Muscle layer of duodenum (tissue), 2 donors: Measurements from ENCODE around the gene VPS26A.

Experiments used
- H3K27ac ChIP-seq: one replicate; pipeline ENCODE4 v1.7.0; 2013; ENCODE audit warnings: mild to moderate bottlenecking, low read length
- H3K27me3 ChIP-seq: one replicate; pipeline ENCODE4 v1.7.0; 2013; ENCODE audit warnings: low read depth, mild to moderate bottlenecking, control low read depth, low read length
- H3K36me3 ChIP-seq, 2 donors: one replicate each; pipeline ENCODE4 v1.7.0; 2013; ENCODE audit warnings: low read length in 2 of 2, control low read depth in 1 of 2, mild to moderate bottlenecking in 1 of 2; ENCODE audit not compliant: insufficient read depth in 2 of 2, control insufficient read depth in 1 of 2
- H3K4me1 ChIP-seq, 2 donors: one replicate each; pipeline ENCODE4 v1.7.0; 2013; ENCODE audit warnings: low read length in 2 of 2, mild to moderate bottlenecking in 2 of 2, control low read depth in 1 of 2, moderate library complexity in 1 of 2; ENCODE audit not compliant: insufficient read depth in 2 of 2, control insufficient read depth in 1 of 2
- H3K4me3 ChIP-seq, 2 donors: one replicate each; pipeline ENCODE4 v1.7.0; 2013; ENCODE audit warnings: low read length in 2 of 2, low read depth in 1 of 2, mild to moderate bottlenecking in 1 of 2
- H3K9me3 ChIP-seq, 2 donors: one replicate each; pipeline ENCODE4 v1.7.0; 2013; ENCODE audit warnings: low read length in 2 of 2, control low read depth in 1 of 2, mild to moderate bottlenecking in 1 of 2; ENCODE audit not compliant: control insufficient read depth in 1 of 2
- donor health status: healthy.

Gene VPS26A

GRCh38 chr10:69211104-69211503 lies 87.1 kb downstream of the VPS26A start:
- Histone ChIP-seq H3K9me3 (no peaks in the 10 kb centered on the region), H3K4me3 (no peak overlapping the region), H3K27ac (no peak overlapping the region), H3K4me1 (no peaks in the 10 kb centered on the region), H3K36me3 (peaks cover 25 to 38% of the 10 kb centered on the region in 2 donors), H3K27me3 (no peaks in the 10 kb centered on the region)

DNA sequence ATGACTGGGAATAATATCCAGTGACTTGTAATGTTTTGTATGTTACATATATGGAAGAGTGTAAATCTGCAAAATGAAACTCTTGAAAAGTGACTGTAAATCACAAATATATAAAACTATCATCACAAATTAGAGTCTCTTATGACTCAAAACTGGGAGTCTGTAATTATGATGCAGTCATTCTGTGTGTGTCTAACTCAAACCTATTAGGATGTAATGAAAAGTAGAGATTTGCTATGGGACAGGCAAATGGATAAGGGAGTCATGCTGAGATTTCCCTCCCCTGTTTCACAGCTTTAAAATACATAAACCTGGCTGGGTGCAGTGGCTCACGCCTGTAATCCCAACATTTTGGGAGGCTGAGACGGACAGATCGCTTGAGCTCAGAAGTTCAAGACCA lies 87.5 kb downstream of the VPS26A start:
- Histone ChIP-seq H3K4me1 (no peaks in the 10 kb centered on the region), H3K36me3 (peaks cover 21 to 34% of the 10 kb centered on the region in 2 donors)

GRCh38 chr10:69213591-69214311 lies 89.8 kb downstream of the VPS26A start:
- Histone ChIP-seq H3K9me3 (no peaks in the 10 kb centered on the region), H3K27ac (no peak overlapping the region)

More for the DNA sequence above, 87.5 kb downstream of the VPS26A start:
- H3K4me3 ChIP-seq: no peak overlapping the region
- no peak overlapping the region for H3K27ac ChIP-seq
- H3K27me3 ChIP-seq: no peaks in the 10 kb centered on the region
- no peaks in the 10 kb centered on the region for H3K9me3 ChIP-seq

DNA sequence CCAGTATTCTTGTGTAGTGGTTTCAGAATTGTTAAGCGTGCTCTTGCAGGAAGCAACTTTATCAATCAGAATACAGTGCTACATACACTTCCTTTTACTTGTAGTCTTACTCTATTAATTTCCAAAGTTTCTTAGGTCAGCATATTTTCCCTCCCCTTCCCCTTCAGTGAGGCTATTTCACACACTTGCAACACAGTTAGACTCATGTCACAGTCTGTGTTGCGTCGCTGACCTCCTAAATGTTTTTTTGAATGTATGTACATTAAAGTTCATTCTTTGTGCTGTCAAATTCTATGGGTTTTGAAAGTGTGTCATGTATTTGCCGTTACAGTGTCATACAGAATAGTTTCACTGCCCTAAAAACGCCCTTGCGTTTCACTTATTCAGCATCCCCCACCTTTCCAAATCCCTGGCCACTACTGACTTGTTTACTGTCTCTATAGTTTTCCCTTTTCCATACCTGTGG lies 90.7 kb downstream of the VPS26A start:
- Histone ChIP-seq H3K27me3 (no peaks in the 10 kb centered on the region), H3K4me1 (no peaks in the 10 kb centered on the region), H3K36me3 (peaks cover 0 to 2% of the 10 kb centered on the region in 2 donors), H3K27ac (no peak overlapping the region), H3K4me3 (no peak overlapping the region), H3K9me3 (no peaks in the 10 kb centered on the region)

More at GRCh38 chr10:69213591-69214311, 89.8 kb downstream of the VPS26A start:
- Histone ChIP-seq H3K4me3 (no peak overlapping the region), H3K4me1 (no peaks in the 10 kb centered on the region), H3K36me3 (peaks cover 5 to 11% of the 10 kb centered on the region in 2 donors), H3K27me3 (no peaks in the 10 kb centered on the region)

DNA sequence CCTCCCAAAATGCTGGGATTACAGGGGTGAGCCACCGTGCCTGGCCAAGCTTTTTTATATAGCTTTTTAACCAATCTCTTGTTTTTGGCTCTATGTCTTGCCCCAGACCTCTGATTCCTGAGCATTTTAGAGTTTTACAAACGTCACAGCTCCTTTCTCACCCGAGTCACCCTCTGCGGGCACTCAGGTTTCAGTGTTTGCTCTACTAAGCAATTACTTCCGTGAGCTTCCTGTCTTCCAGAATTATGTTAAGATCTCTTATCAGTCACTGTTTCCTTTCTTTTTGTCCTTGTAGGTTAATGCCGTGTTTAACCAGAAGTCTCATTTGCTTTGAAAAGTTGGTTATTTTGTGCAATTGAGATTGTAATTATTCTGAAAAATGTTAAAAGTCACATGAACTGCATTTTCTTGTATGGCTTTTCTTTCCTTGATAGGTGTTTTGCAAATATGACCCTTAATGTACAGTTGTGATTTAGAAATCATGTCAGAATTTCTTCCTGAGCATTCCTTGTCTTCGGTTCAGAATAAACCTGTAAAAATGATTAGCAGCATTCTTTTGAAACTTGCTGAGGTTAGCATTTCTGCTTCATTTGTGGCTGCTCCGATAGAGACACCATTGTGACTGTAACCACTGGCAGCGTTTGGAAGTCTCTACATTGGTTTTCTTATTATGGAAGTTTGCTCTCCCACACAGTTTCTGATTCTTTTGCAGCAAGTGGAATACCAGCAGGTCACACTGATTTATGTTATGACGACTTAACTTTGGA lies 91.6 kb downstream of the VPS26A start:
- H3K36me3 ChIP-seq: no peaks in the 10 kb centered on the region
- no peaks in the 10 kb centered on the region for H3K4me1 ChIP-seq
- no peaks in the 10 kb centered on the region for H3K27me3 ChIP-seq
- no peaks in the 10 kb centered on the region for H3K9me3 ChIP-seq
- no peak overlapping the region for H3K27ac ChIP-seq
- no peak overlapping the region for H3K4me3 ChIP-seq

DNA sequence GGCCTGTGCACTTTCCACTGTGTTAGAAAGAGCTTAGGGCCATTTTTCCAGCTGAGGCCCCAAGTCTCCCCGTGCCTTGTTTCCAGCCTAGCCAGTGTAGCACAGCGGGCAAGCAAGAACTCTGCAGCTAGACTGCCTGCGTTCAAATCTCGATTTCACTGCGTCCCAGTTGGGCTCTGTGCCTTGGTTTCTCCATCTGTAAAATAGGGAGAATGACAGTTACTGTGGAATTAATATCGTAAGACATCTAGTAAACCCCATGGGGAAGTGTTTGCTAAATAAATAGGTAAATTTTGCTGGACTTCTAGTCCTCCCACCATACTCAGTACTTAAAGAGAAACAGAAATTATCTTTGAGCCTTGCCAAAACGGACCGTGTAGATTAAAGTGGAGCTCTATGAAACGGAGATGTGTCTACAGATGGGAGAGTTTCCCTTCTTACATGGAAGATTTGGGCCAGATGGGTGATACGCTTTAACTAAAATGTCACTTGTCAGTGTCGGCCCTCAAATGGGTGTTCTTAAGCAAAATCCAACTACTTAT lies 92.7 kb downstream of the VPS26A start:
- no peaks in the 10 kb centered on the region for H3K36me3 ChIP-seq
- H3K4me1 ChIP-seq: no peaks in the 10 kb centered on the region
- no peak overlapping the region for H3K27ac ChIP-seq
- no peaks in the 10 kb centered on the region for H3K9me3 ChIP-seq
- no peak overlapping the region for H3K4me3 ChIP-seq
- no peaks in the 10 kb centered on the region for H3K27me3 ChIP-seq

DNA sequence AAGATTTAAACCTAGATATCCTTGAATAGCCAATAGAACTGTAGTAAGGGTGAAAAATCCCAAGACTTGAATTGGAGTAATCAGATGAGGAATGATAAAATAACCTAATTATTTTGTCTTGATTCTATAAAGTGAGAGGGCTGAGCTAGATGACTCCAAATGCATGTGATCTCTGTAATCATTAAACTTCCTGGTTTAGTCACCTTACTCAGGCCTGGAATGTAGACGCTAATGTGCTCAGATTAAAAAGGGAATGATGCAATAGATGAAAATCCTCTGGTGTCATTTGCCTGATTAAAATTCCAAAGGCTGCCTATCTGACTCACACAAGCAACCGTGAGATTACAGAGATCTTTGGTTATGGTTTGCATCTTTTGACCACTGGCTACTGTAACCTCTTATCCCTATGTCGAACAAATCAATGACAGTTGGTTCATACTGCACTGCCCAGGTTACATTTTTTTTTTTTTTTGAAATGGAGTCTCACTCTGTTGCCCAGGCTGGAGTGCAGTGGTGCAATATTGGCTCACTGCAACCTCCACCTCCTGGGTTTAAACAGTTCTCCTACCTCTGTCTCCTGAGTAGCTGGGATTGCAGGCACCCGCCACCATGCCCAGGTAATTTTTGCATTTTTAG lies 93.3 kb downstream of the VPS26A start:
- Histone ChIP-seq H3K27ac (no peak overlapping the region), H3K36me3 (no peaks in the 10 kb centered on the region), H3K27me3 (no peaks in the 10 kb centered on the region), H3K4me3 (no peak overlapping the region), H3K9me3 (no peaks in the 10 kb centered on the region), H3K4me1 (no peaks in the 10 kb centered on the region)

GRCh38 chr10:69218831-69219230 lies 94.9 kb downstream of the VPS26A start:
- Histone ChIP-seq H3K4me3 (no peak overlapping the region), H3K27ac (no peak overlapping the region), H3K36me3 (no peaks in the 10 kb centered on the region), H3K4me1 (no peaks in the 10 kb centered on the region), H3K27me3 (no peaks in the 10 kb centered on the region), H3K9me3 (no peaks in the 10 kb centered on the region)

DNA sequence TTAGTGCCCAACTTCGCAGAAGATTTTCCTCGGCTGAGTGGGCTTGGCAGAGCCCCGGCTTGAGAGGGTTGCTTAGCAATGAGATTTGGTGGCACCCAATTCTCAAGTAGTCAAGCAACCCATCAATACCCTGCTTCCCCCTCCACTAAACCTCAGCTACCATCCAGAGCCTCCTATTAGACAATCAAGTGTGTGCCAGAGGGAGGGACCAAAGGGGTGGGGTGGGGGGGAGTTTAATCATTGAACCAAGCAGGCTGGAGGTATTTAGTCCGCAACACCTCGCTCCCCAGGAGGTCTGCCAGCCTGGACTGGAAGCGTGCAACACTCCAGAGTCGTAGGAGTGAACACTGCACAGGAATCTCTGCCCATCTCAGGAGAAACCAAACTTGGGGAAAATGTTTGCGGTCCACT lies 96.1 kb downstream of the VPS26A start, which contains the start of gene HKDC1:
TSS of gene HKDC1 (plus strand) at position 292 of the 411 bp plus-strand sequence. CDS start at position 396, 104 bp downstream.
- peak within 1 kb of the TSS in 1 of 2 donors; percentile 49 for H3K4me3 ChIP-seq
- no peaks in the 10 kb centered on the region for H3K36me3 ChIP-seq
- no peaks in the 10 kb centered on the region for H3K27me3 ChIP-seq
- H3K9me3 ChIP-seq: no peaks in the 10 kb centered on the region
- peaks cover 0 to 4% of the 10 kb centered on the region in 2 donors for H3K4me1 ChIP-seq
- H3K27ac ChIP-seq: peak within 1 kb of the TSS; percentile 27

- H3K9me3 ChIP-seq: no peaks in the 10 kb centered on the region
- H3K27ac ChIP-seq: peak overlapping the region; percentile 27
- H3K4me3 ChIP-seq: peak overlapping the region in 1 of 2 donors; percentile 49
- H3K27me3 ChIP-seq: no peaks in the 10 kb centered on the region
- H3K36me3 ChIP-seq: no peaks in the 10 kb centered on the region
- H3K4me1 ChIP-seq: peaks cover 0 to 6% of the 10 kb centered on the region in 2 donors
Measured at GRCh38 chr10:69220507-69220906, 96.5 kb downstream of the VPS26A start.
